ENCODE data around the gene ABCF1.

ABCF1 gene

GRCh38 chr6:30542915-30543314 lies 28.3 kb upstream of the ABCF1 start:
- TF ChIP-seq, protein P1, sequence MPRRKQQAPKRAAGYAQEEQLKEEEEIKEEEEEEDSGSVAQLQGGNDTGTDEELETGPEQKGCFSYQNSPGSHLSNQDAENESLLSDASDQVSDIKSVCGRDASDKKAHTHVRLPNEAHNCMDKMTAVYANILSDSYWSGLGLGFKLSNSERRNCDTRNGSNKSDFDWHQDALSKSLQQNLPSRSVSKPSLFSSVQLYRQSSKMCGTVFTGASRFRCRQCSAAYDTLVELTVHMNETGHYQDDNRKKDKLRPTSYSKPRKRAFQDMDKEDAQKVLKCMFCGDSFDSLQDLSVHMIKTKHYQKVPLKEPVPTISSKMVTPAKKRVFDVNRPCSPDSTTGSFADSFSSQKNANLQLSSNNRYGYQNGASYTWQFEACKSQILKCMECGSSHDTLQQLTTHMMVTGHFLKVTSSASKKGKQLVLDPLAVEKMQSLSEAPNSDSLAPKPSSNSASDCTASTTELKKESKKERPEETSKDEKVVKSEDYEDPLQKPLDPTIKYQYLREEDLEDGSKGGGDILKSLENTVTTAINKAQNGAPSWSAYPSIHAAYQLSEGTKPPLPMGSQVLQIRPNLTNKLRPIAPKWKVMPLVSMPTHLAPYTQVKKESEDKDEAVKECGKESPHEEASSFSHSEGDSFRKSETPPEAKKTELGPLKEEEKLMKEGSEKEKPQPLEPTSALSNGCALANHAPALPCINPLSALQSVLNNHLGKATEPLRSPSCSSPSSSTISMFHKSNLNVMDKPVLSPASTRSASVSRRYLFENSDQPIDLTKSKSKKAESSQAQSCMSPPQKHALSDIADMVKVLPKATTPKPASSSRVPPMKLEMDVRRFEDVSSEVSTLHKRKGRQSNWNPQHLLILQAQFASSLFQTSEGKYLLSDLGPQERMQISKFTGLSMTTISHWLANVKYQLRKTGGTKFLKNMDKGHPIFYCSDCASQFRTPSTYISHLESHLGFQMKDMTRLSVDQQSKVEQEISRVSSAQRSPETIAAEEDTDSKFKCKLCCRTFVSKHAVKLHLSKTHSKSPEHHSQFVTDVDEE (CRISPR knock-in tag; IDR thresholded peaks at IDR 0.05), result no peak
- no peak for TF ChIP-seq RARB (CRISPR knock-in tag; IDR thresholded peaks at IDR 0.05)
- TF ChIP-seq TOX (CRISPR knock-in tag; IDR thresholded peaks at IDR 0.05; ENCODE audit: borderline replicate concordance), result no peak
- no peak for TF ChIP-seq SNAI2 (CRISPR knock-in tag; IDR thresholded peaks at IDR 0.05)
- TF ChIP-seq PATZ1 (CRISPR knock-in tag; IDR thresholded peaks at IDR 0.05; ENCODE audit: borderline replicate concordance), result no peak
- no peak for TF ChIP-seq ZC3H10 (CRISPR knock-in tag; IDR thresholded peaks at IDR 0.05)
- no peak for TF ChIP-seq GLIS3 (CRISPR knock-in tag; IDR thresholded peaks at IDR 0.05)
- TF ChIP-seq, protein P2, sequence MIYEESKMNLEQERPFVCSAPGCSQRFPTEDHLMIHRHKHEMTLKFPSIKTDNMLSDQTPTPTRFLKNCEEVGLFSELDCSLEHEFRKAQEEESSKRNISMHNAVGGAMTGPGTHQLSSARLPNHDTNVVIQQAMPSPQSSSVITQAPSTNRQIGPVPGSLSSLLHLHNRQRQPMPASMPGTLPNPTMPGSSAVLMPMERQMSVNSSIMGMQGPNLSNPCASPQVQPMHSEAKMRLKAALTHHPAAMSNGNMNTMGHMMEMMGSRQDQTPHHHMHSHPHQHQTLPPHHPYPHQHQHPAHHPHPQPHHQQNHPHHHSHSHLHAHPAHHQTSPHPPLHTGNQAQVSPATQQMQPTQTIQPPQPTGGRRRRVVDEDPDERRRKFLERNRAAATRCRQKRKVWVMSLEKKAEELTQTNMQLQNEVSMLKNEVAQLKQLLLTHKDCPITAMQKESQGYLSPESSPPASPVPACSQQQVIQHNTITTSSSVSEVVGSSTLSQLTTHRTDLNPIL (CRISPR knock-in tag; IDR thresholded peaks at IDR 0.05; ENCODE audit: low read depth), result no peak
- no peak for TF ChIP-seq ZNF70 (CRISPR knock-in tag; IDR thresholded peaks at IDR 0.05)
- TF ChIP-seq ZFP30 (CRISPR knock-in tag; IDR thresholded peaks at IDR 0.05), result no peak
- no peak for TF ChIP-seq ISL1 (CRISPR knock-in tag; IDR thresholded peaks at IDR 0.05)
- no peak for TF ChIP-seq ZNF8 (CRISPR knock-in tag; IDR thresholded peaks at IDR 0.05)
- no peak for TF ChIP-seq ZNF565 (CRISPR knock-in tag; conservative IDR thresholded peaks at IDR 0.05; ENCODE audit: low read depth)
- no peak for TF ChIP-seq ESRRG (CRISPR knock-in tag; IDR thresholded peaks at IDR 0.05)
- TF ChIP-seq BACH2 (CRISPR knock-in tag; IDR thresholded peaks at IDR 0.05; ENCODE audit: borderline replicate concordance), result no peak
- TF ChIP-seq, protein P3, sequence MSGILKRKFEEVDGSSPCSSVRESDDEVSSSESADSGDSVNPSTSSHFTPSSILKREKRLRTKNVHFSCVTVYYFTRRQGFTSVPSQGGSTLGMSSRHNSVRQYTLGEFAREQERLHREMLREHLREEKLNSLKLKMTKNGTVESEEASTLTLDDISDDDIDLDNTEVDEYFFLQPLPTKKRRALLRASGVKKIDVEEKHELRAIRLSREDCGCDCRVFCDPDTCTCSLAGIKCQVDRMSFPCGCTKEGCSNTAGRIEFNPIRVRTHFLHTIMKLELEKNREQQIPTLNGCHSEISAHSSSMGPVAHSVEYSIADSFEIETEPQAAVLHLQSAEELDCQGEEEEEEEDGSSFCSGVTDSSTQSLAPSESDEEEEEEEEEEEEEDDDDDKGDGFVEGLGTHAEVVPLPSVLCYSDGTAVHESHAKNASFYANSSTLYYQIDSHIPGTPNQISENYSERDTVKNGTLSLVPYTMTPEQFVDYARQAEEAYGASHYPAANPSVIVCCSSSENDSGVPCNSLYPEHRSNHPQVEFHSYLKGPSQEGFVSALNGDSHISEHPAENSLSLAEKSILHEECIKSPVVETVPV (CRISPR knock-in tag; IDR thresholded peaks at IDR 0.05), result no peak
- no peak for TF ChIP-seq CSDC2 (CRISPR knock-in tag; IDR thresholded peaks at IDR 0.05)
- ATAC-seq, result no peak

GRCh38 chr6:30543821-30544220 lies 27.4 kb upstream of the ABCF1 start:
- TF ChIP-seq ZFP3 (CRISPR knock-in tag; IDR thresholded peaks at IDR 0.05) (no peak), TOX (CRISPR knock-in tag; IDR thresholded peaks at IDR 0.05; ENCODE audit: borderline replicate concordance) (no peak), RARB (CRISPR knock-in tag; IDR thresholded peaks at IDR 0.05) (no peak), ZFP30 (CRISPR knock-in tag; IDR thresholded peaks at IDR 0.05) (no peak)
- no peak for ATAC-seq

DNA sequence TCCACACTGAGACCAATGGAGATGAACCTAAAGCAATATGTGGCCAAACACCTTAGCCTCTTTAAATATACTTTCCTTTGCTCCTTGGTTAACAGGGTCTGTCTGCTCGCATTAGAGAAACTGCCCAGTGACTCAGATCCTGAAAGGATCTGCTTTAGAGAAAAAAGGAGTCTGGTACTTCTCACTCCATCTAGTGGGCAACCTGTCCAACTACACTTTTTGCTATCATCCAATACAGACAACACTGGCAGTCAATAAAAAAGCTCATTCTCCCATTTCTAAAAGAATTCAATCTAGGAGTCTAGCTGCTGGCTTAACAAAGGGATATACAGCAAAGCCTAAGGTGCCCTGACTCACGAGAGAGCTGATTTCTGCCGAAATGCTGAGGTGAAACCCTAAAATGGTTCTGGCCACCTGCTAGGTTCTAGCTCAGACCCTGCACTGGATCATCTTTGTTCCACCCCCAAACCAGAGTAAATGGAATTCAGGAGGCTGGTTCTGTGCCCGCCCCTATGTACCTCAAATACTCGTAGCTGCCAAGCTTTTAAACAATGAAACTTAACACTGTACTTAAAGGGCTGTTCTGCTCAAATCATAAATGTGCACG lies 26.5 kb upstream of the ABCF1 start:
- TF ChIP-seq, protein P2 (CRISPR knock-in tag; IDR thresholded peaks at IDR 0.05; ENCODE audit: low read depth), result no peak
- TF ChIP-seq OSR1 (CRISPR knock-in tag; IDR thresholded peaks at IDR 0.05) (no peak), RARB (CRISPR knock-in tag; IDR thresholded peaks at IDR 0.05) (no peak), PPARA (CRISPR knock-in tag; IDR thresholded peaks at IDR 0.05; ENCODE audit: borderline replicate concordance) (no peak), ZNF565 (CRISPR knock-in tag; conservative IDR thresholded peaks at IDR 0.05; ENCODE audit: low read depth) (no peak), ZNF70 (CRISPR knock-in tag; IDR thresholded peaks at IDR 0.05) (no peak)
- ATAC-seq, result peak; percentile 85

DNA sequence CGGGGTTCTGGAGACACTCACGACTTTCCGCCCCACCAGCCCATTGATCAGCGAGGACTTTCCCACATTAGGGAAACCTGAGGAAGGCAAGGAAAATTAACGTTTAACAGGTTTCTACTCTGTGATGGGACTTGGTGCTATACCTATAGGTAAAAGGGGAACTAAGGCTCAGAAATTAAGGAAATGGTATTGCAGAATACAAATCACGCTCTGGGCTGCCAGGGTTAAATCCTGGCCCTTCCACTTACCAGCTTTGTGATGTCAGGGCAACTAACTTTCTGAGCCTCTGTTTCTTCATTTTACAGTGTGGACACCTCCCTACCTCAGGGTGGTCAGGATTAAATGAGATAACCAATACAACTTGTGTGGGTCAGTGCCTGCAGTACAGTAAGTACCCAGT lies 23.8 kb upstream of the ABCF1 start:
- ATAC-seq, result no peak
- no peak for TF ChIP-seq PATZ1 (CRISPR knock-in tag; IDR thresholded peaks at IDR 0.05; ENCODE audit: borderline replicate concordance)
- no peak for TF ChIP-seq CSDC2 (CRISPR knock-in tag; IDR thresholded peaks at IDR 0.05)
- TF ChIP-seq ZNF565 (CRISPR knock-in tag; conservative IDR thresholded peaks at IDR 0.05; ENCODE audit: low read depth), result no peak
- no peak for TF ChIP-seq ZC3H10 (CRISPR knock-in tag; IDR thresholded peaks at IDR 0.05)
- no peak for TF ChIP-seq ESRRG (CRISPR knock-in tag; IDR thresholded peaks at IDR 0.05)
- TF ChIP-seq SNAI2 (CRISPR knock-in tag; IDR thresholded peaks at IDR 0.05), result no peak
- TF ChIP-seq, protein P2 (CRISPR knock-in tag; IDR thresholded peaks at IDR 0.05; ENCODE audit: low read depth), result no peak
- TF ChIP-seq ZFP3 (CRISPR knock-in tag; IDR thresholded peaks at IDR 0.05), result no peak
- no peak for TF ChIP-seq PPARA (CRISPR knock-in tag; IDR thresholded peaks at IDR 0.05; ENCODE audit: borderline replicate concordance)
- TF ChIP-seq, protein P3 (CRISPR knock-in tag; IDR thresholded peaks at IDR 0.05), result no peak
- no peak for TF ChIP-seq RARB (CRISPR knock-in tag; IDR thresholded peaks at IDR 0.05)
